ENCODE data around the gene MTM1.
A peak's percentile ranks its signal among the peaks of the same experiment; 100 is the strongest.

MTM1 gene

GRCh38 chrX:150683536-150684146, 115.2 kb downstream of the MTM1 start:
- Histone ChIP-seq H3K36me3 (ENCODE audit: control insufficient read depth in 2 of 2, insufficient read depth in 1 of 2, low read length in 2 of 2) (no peaks in the 10 kb centered on the region), H3K4me3 (ENCODE audit: low read depth, low read length) (no peak overlapping the region), H3K4me1 (ENCODE audit: control insufficient read depth, insufficient read depth, low read length) (no peaks in the 10 kb centered on the region), H3K9me3 (ENCODE audit: control insufficient read depth, insufficient read depth, low read depth, low read length) (no peaks in the 10 kb centered on the region), H3K27ac (ENCODE audit: extremely low read depth, low read depth, low read length) (no peak overlapping the region)
- ChIA-PET POLR2A (interaction anchor here (0.6 to 1.7 kb wide), 2 partner anchors 12 to 75 kb away, joined by 3 to 4 read pairs; no protein-coding TSS in a partner anchor), CTCF (interaction anchor here (0.5 to 3.9 kb wide), 34 partner anchors 9 to 787 kb away, joined by 3 to 58 read pairs (median 4); partner anchors contain the start of gene MTMR1)
- TF ChIP-seq ZNF654 (tag by site-specific recombination; IDR thresholded peaks at IDR 0.05; ENCODE audit: low read depth): peak; percentile 59
- TF ChIP-seq, protein P1, sequence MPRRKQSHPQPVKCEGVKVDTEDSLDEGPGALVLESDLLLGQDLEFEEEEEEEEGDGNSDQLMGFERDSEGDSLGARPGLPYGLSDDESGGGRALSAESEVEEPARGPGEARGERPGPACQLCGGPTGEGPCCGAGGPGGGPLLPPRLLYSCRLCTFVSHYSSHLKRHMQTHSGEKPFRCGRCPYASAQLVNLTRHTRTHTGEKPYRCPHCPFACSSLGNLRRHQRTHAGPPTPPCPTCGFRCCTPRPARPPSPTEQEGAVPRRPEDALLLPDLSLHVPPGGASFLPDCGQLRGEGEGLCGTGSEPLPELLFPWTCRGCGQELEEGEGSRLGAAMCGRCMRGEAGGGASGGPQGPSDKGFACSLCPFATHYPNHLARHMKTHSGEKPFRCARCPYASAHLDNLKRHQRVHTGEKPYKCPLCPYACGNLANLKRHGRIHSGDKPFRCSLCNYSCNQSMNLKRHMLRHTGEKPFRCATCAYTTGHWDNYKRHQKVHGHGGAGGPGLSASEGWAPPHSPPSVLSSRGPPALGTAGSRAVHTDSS (tag by site-specific recombination; IDR thresholded peaks at IDR 0.05): no peak
- TF ChIP-seq ZBTB20 (tag by site-specific recombination; IDR thresholded peaks at IDR 0.05): peak; percentile 39; the same call in 1 of the 2 replicates
- TF ChIP-seq ZNF488 (tag by site-specific recombination; IDR thresholded peaks at IDR 0.05): no peak
- TF ChIP-seq SCRT1 (tag by site-specific recombination; IDR thresholded peaks at IDR 0.05; ENCODE audit: borderline replicate concordance): 0 out of 2 replicates have a peak, but pooled peaks have one; percentile 42

DNA sequence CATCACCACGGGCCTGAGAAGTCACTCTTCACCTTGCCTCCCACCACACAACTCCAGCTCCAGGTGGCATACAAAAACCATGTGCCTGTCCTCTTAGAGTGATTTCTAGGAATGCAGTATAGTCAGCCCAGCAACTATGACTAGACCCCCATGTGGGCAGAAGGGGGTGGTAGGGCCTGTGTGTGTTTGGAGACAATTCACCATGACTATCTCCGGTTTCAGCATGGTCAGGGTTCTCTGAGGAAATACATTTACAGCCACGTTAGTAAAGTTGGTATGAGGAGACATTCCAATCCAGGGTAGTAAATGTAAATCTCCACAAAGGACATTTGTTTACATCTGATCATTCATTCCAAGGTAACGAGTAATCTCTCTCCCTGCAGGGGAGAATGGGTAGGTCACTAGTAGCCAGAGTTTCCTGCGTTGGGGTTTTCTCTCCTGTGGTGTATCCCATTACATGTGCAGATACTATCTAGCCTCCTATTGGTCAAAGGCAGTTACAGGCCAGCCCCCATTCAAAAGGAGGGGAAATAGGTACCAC, 120.6 kb downstream of the MTM1 start:
- ChIA-PET CTCF (no interaction called here), POLR2A (no interaction called here)
- Histone ChIP-seq H3K4me3 (ENCODE audit: low read depth, low read length) (no peak overlapping the region), H3K27ac (ENCODE audit: extremely low read depth, low read depth, low read length) (no peak overlapping the region), H3K36me3 (ENCODE audit: control insufficient read depth in 2 of 2, insufficient read depth in 1 of 2, low read length in 2 of 2) (no peaks in the 10 kb centered on the region), H3K9me3 (ENCODE audit: control insufficient read depth, insufficient read depth, low read depth, low read length) (no peaks in the 10 kb centered on the region), H3K4me1 (ENCODE audit: control insufficient read depth, insufficient read depth, low read length) (no peaks in the 10 kb centered on the region; the same call in 1 of the 2 replicates)
- no peak for TF ChIP-seq RBAK (tag by site-specific recombination; IDR thresholded peaks at IDR 0.05)
- peak; percentile 33 for TF ChIP-seq ZIC2 (tag by site-specific recombination; IDR thresholded peaks at IDR 0.05)
- TF ChIP-seq ZBTB11 (tag by site-specific recombination; conservative IDR thresholded peaks at IDR 0.05; ENCODE audit: low read depth): no peak
- peak; percentile 88 for TF ChIP-seq GLIS1 (tag by site-specific recombination; IDR thresholded peaks at IDR 0.05)

GRCh38 chrX:150690126-150690525, 121.7 kb downstream of the MTM1 start:
- TF ChIP-seq, protein P2, sequence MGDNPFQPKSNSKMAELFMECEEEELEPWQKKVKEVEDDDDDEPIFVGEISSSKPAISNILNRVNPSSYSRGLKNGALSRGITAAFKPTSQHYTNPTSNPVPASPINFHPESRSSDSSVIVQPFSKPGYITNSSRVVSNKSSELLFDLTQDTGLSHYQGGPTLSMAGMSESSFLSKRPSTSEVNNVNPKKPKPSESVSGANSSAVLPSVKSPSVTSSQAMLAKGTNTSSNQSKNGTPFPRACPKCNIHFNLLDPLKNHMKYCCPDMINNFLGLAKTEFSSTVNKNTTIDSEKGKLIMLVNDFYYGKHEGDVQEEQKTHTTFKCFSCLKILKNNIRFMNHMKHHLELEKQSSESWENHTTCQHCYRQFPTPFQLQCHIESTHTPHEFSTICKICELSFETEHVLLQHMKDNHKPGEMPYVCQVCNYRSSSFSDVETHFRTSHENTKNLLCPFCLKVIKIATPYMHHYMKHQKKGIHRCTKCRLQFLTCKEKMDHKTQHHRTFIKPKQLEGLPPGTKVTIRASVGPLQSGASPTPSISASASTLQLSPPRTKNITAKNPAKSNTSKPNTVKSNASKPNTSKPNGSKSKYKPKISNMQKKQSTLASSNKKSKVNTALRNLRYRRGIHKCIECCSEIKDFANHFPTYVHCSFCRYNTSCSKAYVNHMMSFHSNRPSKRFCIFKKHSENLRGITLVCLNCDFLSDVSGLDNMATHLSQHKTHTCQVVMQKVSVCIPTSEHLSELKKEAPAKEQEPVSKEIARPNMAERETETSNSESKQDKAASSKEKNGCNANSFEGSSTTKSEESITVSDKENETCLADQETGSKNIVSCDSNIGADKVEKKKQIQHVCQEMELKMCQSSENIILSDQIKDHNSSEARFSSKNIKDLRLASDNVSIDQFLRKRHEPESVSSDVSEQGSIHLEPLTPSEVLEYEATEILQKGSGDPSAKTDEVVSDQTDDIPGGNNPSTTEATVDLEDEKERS (tag by site-specific recombination; IDR thresholded peaks at IDR 0.05): no peak
- TF ChIP-seq ZNF416 (tag by site-specific recombination; IDR thresholded peaks at IDR 0.05) (no peak), GLIS1 (tag by site-specific recombination; IDR thresholded peaks at IDR 0.05) (0 out of 2 replicates have a peak, but pooled peaks have one; percentile 8), FEZF1 (tag by site-specific recombination; IDR thresholded peaks at IDR 0.05) (peak; percentile 48)
- CTCF ChIA-PET: interaction anchor here (1.4 to 1.5 kb wide), 2 partner anchors 9 to 10 kb away, joined by 3 to 5 read pairs; no protein-coding TSS in a partner anchor
- H3K4me1 ChIP-seq (ENCODE audit: control insufficient read depth, insufficient read depth, low read length): no peaks in the 10 kb centered on the region; the same call in 1 of the 2 replicates
- no peaks in the 10 kb centered on the region for H3K9me3 ChIP-seq (ENCODE audit: control insufficient read depth, insufficient read depth, low read depth, low read length)
- no peaks in the 10 kb centered on the region for H3K36me3 ChIP-seq (ENCODE audit: control insufficient read depth in 2 of 2, insufficient read depth in 1 of 2, low read length in 2 of 2)
- H3K4me3 ChIP-seq (ENCODE audit: low read depth, low read length): no peak overlapping the region
- H3K27ac ChIP-seq (ENCODE audit: extremely low read depth, low read depth, low read length): no peak overlapping the region
- POLR2A ChIA-PET: no interaction called here
